Muscle layer of duodenum (tissue), 2 donors: ENCODE measurements around the gene ARF1.

ENCODE experiments used
- H3K27ac ChIP-seq: one replicate; pipeline ENCODE4 v1.7.0; 2013; ENCODE audit warnings: mild to moderate bottlenecking, low read length
- H3K27me3 ChIP-seq: one replicate; pipeline ENCODE4 v1.7.0; 2013; ENCODE audit warnings: low read depth, mild to moderate bottlenecking, control low read depth, low read length
- H3K36me3 ChIP-seq, 2 donors: one replicate each; pipeline ENCODE4 v1.7.0; 2013; ENCODE audit warnings: low read length in 2 of 2, control low read depth in 1 of 2, mild to moderate bottlenecking in 1 of 2; ENCODE audit not compliant: insufficient read depth in 2 of 2, control insufficient read depth in 1 of 2
- H3K4me1 ChIP-seq, 2 donors: one replicate each; pipeline ENCODE4 v1.7.0; 2013; ENCODE audit warnings: low read length in 2 of 2, mild to moderate bottlenecking in 2 of 2, control low read depth in 1 of 2, moderate library complexity in 1 of 2; ENCODE audit not compliant: insufficient read depth in 2 of 2, control insufficient read depth in 1 of 2
- H3K4me3 ChIP-seq, 2 donors: one replicate each; pipeline ENCODE4 v1.7.0; 2013; ENCODE audit warnings: low read length in 2 of 2, low read depth in 1 of 2, mild to moderate bottlenecking in 1 of 2
- H3K9me3 ChIP-seq, 2 donors: one replicate each; pipeline ENCODE4 v1.7.0; 2013; ENCODE audit warnings: low read length in 2 of 2, control low read depth in 1 of 2, mild to moderate bottlenecking in 1 of 2; ENCODE audit not compliant: control insufficient read depth in 1 of 2
- donor health status: healthy.

The ARF1 gene

DNA sequence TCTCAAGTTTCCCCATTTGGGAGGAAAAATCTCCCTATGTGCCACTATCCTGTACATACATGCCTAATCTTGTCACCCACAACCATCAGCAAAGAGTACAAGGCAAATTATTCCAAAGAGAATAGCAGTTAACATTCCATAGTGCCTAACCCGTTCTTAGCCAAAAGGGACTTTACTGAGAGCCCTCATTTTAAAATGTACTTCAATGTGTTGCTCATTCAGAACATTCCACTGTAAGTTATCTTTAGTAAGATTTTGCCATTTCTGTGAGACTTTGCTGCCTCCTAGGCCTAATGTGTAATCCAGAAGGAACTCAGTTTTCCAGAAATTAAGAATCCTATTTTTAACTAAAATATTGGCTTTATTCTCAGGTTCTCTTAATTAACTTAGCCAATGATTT lies 37.8 kb downstream of the ARF1 start:
- H3K27ac ChIP-seq, result no peak overlapping the region
- no peaks in the 10 kb centered on the region for H3K4me1 ChIP-seq
- H3K4me3 ChIP-seq, result no peak overlapping the region
- no peaks in the 10 kb centered on the region for H3K36me3 ChIP-seq
- no peaks in the 10 kb centered on the region for H3K27me3 ChIP-seq
- no peaks in the 10 kb centered on the region for H3K9me3 ChIP-seq

GRCh38 chr1:228120857-228121489 lies 38.5 kb downstream of the ARF1 start:
- no peak overlapping the region for H3K4me3 ChIP-seq
- H3K27me3 ChIP-seq, result no peaks in the 10 kb centered on the region
- no peak overlapping the region for H3K27ac ChIP-seq
- H3K4me1 ChIP-seq, result no peaks in the 10 kb centered on the region
- no peaks in the 10 kb centered on the region for H3K9me3 ChIP-seq
- no peaks in the 10 kb centered on the region for H3K36me3 ChIP-seq

- no peaks in the 10 kb centered on the region for H3K4me1 ChIP-seq
- no peak overlapping the region for H3K4me3 ChIP-seq
- no peaks in the 10 kb centered on the region for H3K9me3 ChIP-seq
- no peak overlapping the region for H3K27ac ChIP-seq
- no peaks in the 10 kb centered on the region for H3K27me3 ChIP-seq
- H3K36me3 ChIP-seq, result no peaks in the 10 kb centered on the region
Measured at GRCh38 chr1:228122921-228123441, 40.5 kb downstream of the ARF1 start.

DNA sequence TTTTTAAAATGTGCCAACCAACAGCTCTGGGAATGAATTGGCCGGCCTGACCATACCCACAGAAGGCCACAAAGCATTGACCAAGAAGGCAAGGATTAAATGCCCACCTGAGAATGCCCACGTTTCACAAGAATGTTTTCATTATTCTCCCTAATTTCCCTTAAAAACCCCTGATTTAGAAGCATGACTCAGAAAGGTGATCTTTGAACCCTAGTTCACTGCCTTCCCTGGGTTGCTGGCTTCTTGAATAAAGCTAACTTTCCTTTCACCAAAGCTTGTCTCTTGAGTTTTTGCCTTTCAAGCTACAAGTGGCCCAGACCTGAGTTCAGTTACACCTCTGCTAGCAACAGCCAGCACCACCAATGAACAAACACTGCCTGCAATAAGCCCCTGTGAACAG lies 41.0 kb downstream of the ARF1 start:
- no peaks in the 10 kb centered on the region for H3K36me3 ChIP-seq

DNA sequence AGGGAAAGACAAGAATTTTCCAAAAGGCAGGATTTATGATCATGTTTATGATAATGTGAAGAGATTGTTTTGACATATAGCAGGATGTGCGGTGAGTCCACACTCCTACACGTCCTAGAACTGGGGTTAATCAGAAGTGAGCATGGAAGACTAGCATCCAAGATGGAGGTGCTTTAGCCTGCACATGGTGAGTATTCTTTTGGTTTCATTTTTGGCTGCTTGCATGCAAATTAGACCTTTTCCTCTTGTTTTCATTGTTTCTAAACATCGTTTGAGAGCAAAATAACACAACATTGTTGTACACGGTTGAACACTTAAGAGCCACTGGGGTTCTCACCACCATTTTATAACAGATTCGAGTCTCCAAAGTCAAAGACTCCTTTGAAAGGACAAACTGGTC lies 42.7 kb downstream of the ARF1 start:
- Histone ChIP-seq H3K9me3 (no peaks in the 10 kb centered on the region), H3K4me1 (no peaks in the 10 kb centered on the region), H3K27ac (no peak overlapping the region), H3K36me3 (no peaks in the 10 kb centered on the region), H3K4me3 (no peak overlapping the region), H3K27me3 (no peaks in the 10 kb centered on the region)

More for the DNA sequence above, 41.0 kb downstream of the ARF1 start:
- no peaks in the 10 kb centered on the region for H3K27me3 ChIP-seq
- no peak overlapping the region for H3K4me3 ChIP-seq
- no peaks in the 10 kb centered on the region for H3K9me3 ChIP-seq
- no peak overlapping the region for H3K27ac ChIP-seq
- no peaks in the 10 kb centered on the region for H3K4me1 ChIP-seq

DNA sequence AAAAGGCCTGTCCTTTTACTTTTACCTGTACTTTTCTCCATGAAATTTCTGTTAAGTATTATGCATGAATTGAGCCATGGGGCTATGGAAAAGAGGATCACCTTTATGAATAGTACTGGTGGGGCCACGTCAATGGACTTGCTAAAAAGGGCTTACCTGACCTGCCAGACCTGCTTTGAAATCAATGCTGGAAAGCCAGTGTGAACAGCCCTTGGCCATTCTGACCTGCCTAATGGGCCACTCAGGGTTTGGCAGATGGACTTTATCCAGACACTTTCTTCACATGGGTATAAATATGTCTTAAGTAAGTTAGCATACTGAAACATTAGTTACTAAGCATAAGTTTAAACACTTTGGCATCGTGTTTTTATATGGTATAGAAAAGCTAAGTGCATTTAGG lies 49.3 kb downstream of the ARF1 start:
- no peaks in the 10 kb centered on the region for H3K36me3 ChIP-seq
- H3K27ac ChIP-seq, result no peak overlapping the region
- H3K27me3 ChIP-seq, result no peaks in the 10 kb centered on the region
- H3K4me1 ChIP-seq, result no peaks in the 10 kb centered on the region
- H3K4me3 ChIP-seq, result no peak overlapping the region
- H3K9me3 ChIP-seq, result no peaks in the 10 kb centered on the region

- Histone ChIP-seq H3K27me3 (no peaks in the 10 kb centered on the region), H3K4me1 (no peaks in the 10 kb centered on the region), H3K36me3 (no peaks in the 10 kb centered on the region), H3K4me3 (no peak overlapping the region), H3K9me3 (no peaks in the 10 kb centered on the region), H3K27ac (no peak overlapping the region)
Measured at GRCh38 chr1:228134591-228134990, 52.1 kb downstream of the ARF1 start.

GRCh38 chr1:228136901-228137300 lies 54.4 kb downstream of the ARF1 start:
- Histone ChIP-seq H3K36me3 (peaks cover 0 to 4% of the 10 kb centered on the region in 2 donors), H3K27ac (no peak overlapping the region), H3K9me3 (no peaks in the 10 kb centered on the region), H3K4me1 (peaks cover 3 to 12% of the 10 kb centered on the region in 2 donors), H3K4me3 (no peak overlapping the region), H3K27me3 (no peaks in the 10 kb centered on the region)

GRCh38 chr1:228139406-228139930 lies 57.0 kb downstream of the ARF1 start:
- Histone ChIP-seq H3K4me1 (peaks cover 12 to 37% of the 10 kb centered on the region in 2 donors), H3K4me3 (peak overlapping the region; percentile 89 to 92), H3K27ac (peak overlapping the region; percentile 83), H3K36me3 (peaks cover 0 to 4% of the 10 kb centered on the region in 2 donors), H3K9me3 (no peaks in the 10 kb centered on the region), H3K27me3 (no peaks in the 10 kb centered on the region)

GRCh38 chr1:228139931-228140723 lies 57.6 kb downstream of the ARF1 start, which contains the start of gene GUK1:
Gene GUK1 (plus strand): TSS chr1:228140279. CDS start chr1:228140303, 24 bp downstream.
- Histone ChIP-seq H3K27me3 (no peaks in the 10 kb centered on the region), H3K9me3 (no peaks in the 10 kb centered on the region), H3K4me3 (peak within 1 kb of the TSS; percentile 89 to 92), H3K36me3 (peaks cover 0 to 4% of the 10 kb centered on the region in 2 donors), H3K4me1 (peaks cover 12 to 38% of the 10 kb centered on the region in 2 donors), H3K27ac (peak within 1 kb of the TSS; percentile 92)

GRCh38 chr1:228140724-228141225 lies 58.3 kb downstream of the ARF1 start:
- Histone ChIP-seq H3K27ac (peak overlapping the region; percentile 92), H3K36me3 (peaks cover 0 to 7% of the 10 kb centered on the region in 2 donors), H3K4me3 (peak overlapping the region; percentile 89 to 92), H3K4me1 (peaks cover 12 to 38% of the 10 kb centered on the region in 2 donors), H3K27me3 (no peaks in the 10 kb centered on the region), H3K9me3 (no peaks in the 10 kb centered on the region)
